Eye (tissue), 1 donor: ENCODE results near the gene PPP1R7.
"Not testable (repeated sequence)": the region's sequence is repeated elsewhere in the genome, so short reads cannot be mapped to it uniquely, and the experiment has no call there.

ENCODE experiments used
- DNase-seq: peaks from one replicate; pipeline ENCODE4 v3.0.0-alpha.2; 2015

Gene PPP1R7

GRCh38 chr2:241177526-241178334 is 27.5 kb downstream of the PPP1R7 start:
- DNase-seq = no peak

- no peak for DNase-seq
Measured at GRCh38 chr2:241178961-241179360, 28.7 kb downstream of the PPP1R7 start.

DNA sequence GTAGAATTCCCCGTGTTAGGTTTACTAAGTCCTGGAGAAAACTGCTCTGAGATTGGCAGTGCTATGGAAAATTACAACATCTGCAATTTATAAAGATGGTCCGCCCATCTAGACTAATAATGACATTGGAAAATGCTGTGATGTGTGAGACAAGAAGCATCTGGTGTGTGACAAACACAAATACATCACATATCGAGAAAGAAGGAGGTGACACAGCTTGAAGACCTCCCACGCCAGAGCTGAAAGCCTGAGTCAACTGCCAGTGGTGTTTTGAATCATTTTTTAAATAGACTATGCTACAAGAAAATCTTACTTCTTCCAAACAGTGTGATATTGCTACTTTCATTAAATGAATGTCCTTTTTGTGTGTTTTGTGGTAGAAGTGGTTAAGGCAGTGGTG is 29.6 kb downstream of the PPP1R7 start:
- DNase-seq = no peak

GRCh38 chr2:241180495-241180894 is 30.2 kb downstream of the PPP1R7 start:
- DNase-seq = no peak

DNA sequence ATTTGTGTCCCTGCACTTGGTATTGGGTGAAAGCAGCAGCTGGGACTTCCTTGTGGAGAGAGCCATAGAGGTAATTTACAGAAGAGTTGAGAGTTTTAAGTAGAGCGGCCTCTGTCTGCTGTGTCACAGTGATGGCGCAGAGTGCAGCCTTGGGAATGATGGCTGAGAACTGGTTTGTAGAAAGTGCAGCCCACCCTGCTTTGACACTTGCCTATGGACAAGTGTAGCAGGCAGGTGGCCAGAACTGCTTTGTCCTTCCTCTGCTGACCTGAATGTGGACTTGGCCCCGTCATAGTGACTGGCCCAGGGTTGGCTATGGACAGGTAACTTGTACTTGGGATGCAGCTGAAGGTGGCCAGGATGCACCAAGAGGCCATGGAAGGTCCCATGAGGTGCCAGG is 31.9 kb downstream of the PPP1R7 start:
- no peak for DNase-seq

DNA sequence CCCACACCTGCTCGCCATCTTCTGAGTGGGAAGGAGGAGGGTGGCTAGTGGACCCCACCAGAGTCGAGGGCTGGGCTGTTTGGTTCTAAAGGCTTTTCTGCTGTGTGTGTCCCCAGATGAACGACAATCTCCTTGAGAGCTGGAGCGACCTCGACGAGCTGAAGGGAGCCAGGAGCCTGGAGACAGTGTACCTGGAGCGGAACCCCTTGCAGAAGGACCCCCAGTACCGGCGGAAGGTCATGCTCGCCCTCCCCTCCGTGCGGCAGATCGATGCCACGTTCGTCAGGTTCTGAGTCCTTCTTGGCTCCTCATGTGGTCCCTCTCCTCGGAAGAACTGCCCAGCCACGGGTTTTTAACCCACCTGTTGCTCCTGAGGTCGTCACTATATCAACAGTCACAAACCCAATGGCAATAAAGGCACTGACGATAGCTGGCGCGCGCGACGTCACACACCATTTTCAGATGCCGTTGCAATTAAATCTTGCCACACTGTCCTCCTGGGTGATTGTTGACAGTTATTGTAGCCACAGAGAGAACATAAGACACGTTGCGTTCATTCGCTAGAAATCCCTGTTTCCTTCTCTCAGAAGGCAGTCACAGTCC is 32.4 kb downstream of the PPP1R7 start:
- DNase-seq = no peak

- DNase-seq = no peak
Measured at GRCh38 chr2:241183221-241183620, 33.0 kb downstream of the PPP1R7 start.

DNA sequence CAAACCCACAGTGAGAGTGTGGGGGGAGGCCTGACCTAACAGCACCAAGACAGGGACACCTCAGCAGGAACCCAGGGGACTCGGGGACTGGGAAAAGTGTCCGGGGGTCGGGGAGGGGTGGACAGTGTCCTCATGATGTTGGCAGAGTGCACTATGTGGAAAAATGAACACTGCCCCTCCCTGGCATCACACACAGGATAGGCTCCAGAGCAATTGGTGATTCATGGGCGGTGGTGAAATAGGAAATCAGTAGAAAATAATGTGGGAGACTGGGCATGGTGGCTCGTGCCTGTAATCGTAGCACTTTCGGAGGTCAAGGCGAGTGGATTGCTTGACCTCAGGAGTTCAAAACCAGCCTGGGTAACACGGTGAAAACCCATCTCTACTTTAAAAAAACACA is 34.6 kb downstream of the PPP1R7 start:
- no peak for DNase-seq

- DNase-seq = no peak
Measured at GRCh38 chr2:241185961-241186360, 35.7 kb downstream of the PPP1R7 start.

DNA sequence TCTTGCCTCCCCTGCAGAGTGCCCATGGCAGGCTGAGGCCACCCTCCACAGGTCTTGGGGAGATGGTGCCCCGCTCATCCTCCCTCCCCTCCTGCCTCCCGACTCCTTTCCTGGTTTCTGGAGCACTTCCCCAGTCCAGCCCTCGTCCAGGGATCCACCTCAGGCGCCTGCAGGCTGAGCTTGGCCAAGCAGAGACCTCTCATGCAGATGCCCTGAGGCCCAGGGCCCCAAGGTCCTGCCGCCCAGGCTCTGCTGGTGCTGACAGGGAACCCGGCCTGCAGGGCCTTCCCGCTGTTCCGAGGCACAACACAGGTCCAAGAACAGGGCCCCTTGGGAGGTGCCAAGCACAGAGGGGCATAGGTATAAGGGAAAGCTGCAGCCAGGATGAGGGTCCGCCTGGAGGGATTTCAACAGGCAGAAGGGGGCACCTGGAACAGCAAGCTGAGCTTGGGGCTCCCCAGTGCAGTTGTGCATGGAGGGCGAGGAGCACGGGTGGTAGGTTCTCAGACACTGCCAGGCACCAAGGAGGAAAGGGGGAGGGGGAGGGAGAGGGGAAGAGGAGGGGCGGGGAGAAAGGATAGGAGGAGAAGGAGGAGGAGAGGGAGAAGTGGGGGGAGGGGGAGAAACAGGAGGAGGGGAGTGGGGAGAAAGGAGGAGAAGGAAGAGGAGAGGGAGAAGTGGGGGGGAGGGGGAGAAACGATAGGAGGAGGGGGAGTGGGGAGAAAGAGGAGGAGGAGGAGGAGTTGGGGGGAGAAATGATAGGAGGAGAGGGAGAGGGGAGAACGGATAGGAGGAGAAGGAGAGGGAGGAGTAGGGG is 37.0 kb downstream of the PPP1R7 start:
- peak; percentile 56 for DNase-seq

DNA sequence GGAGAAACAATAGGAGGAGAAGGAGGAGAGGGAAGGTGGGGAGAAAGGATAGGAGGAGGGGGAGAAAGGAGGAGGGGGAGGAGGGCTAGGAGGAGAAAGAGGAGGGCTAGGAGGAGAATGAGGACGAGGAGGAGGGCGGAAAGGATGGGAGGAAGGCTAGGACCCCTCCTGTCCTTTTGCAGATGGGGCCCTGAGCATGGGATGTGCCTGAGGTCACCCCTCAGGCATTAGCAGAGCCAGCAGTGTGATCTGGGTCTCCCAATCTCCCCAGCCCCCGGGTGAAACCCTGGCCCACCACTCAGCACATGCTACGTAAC is 37.6 kb downstream of the PPP1R7 start:
- DNase-seq = no peak

DNA sequence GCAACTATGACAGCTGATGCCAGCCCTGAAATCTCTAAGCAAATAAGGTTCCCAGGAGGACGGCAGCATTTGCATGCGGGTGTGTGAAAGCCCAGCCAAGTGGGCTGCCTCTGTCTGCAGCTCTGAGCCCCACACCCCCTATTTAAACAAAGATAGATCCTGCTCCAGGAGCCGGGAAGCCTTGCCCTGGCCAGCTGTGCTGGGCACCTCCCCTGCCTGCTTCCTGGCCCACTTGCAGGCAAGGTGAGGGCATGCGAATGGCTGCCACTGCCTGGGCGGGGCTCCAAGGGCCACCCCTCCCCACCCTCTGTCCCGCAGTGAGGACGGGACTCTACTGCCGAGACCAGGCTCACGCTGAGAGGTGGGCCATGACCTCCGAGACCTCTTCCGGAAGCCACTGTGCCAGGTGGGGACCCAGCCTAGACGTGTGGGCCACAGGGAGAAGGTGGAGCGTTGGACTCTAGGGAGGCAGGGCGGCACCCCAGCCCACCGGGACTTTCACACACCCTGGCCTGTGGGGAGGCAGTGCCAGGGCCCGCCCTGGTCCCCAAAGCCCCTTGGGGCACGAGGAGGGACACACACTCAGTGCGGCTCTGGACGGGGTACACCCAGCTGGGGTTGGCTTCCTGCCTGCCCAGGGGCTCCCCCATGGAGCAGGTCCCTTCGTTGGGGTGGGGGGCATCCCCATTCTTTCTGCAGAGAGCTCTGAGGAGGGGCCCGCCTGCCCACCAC is 38.3 kb downstream of the PPP1R7 start, which contains the start of gene ANO7:
TSS of gene ANO7 (plus strand) at position 317 of the 732 bp plus-strand sequence. CDS start 1,387 bp downstream, outside the sequence.
- peak; percentile 19 for DNase-seq

GRCh38 chr2:241189093-241189855 is 39.0 kb downstream of the PPP1R7 start:
- no peak for DNase-seq

DNA sequence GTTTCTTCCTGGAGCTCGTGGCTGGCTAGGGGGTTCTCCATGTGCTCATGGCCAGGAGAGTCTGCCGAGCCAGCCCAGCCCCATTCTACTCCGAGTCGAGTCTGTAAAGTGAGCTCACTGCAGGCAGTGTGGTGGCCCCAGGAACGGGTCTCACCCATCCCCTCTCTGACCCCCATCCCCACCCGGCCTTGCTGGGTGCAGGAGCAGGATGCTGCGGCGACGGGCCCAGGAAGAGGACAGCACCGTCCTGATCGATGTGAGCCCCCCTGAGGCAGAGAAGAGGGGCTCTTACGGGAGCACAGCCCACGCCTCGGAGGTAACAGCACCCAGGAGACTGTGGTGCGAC is 39.6 kb downstream of the PPP1R7 start:
- no peak for DNase-seq

DNA sequence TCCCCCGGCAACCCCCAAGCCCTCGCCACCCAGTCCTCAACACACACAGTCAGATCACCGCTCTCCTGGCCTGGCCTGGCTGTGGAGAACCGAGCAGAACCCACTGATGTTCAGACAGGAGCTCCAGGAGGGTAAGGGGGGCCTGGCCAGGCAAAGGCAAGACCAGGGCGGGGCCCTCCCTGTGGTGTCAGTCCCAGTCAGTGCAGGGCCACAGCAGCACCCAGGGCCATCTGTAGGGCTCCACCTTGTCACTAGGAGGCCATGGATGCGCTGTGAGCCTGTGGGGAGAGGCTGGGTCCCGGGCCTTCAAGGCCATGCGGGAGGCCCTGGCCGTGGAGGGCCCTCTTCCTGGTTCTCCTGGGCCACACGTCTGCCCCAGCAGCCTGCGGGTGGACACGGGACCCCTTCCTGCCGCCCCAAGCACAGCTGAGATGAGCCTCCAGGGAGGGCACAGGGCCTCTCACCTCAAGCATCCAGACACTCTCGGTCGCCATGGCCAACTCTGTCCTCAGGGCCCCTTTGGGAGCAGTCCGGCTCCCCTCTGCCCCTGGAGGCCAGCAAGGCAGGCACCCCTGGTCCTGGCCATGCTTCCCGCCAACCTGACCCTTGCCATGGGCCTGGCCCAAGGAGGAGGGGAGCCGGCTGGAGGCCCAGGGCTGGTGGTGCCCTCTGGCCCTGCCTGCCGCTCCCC is 40.2 kb downstream of the PPP1R7 start:
- DNase-seq = no peak

- DNase-seq = no peak
Measured at GRCh38 chr2:241191081-241191480, 40.8 kb downstream of the PPP1R7 start.

- no peak for DNase-seq
Measured at GRCh38 chr2:241193271-241193670, 43.0 kb downstream of the PPP1R7 start.

GRCh38 chr2:241194811-241195210 is 44.5 kb downstream of the PPP1R7 start:
- DNase-seq = no peak

DNA sequence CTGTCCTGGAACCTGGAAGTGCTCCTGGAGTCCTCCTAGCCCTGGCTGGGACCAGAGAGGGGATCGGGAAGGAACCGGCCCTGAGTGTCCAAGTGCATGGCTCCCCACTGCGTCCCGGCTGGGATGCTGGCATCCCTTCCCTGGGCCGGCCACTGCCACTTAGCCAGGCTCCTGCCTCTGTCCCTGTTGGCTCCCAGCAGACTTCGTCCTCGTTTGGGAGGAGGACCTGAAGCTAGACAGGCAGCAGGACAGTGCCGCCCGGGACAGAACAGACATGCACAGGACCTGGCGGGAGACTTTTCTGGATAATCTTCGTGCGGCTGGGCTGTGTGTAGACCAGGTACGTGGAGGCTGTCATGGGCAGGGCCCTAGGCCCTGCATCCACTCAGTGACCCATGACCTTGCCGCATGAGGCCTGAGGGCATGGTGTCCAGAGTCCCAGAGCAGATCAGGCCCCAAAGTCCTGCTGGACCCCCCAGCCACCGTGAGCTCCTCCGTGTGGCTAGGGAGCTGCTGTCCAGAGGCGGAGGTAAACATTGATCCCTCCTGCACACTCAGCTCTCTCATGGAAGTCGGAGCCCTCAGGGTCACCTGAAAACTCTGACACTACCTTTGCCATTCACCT is 45.4 kb downstream of the PPP1R7 start:
- no peak for DNase-seq

GRCh38 chr2:241197246-241197645 is 47.0 kb downstream of the PPP1R7 start:
- DNase-seq = not testable (repeated sequence)

DNA sequence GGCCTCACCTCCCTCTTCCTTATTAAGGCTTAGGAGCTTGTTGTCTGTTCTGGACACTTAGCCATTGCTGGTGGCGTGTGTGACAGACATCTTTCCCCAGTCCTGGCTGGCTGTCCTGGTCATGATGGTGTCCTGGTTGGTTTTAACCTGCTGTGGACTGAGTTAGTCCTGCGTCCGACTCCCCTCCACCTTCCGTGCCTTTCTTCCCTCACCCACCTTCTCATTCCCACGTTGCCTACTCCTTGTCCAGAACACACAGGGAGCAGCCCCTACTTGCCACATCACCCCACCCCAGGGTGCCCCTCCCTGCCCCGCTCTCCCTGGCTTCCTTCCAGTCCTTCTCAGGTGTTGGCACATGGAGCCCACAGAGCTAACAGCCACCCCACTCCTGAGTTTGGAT is 47.7 kb downstream of the PPP1R7 start:
- no peak for DNase-seq
